ENCODE measurements around the gene SLC29A1. TPM values are rescaled to one million over a fixed set of nuclear protein-coding genes. Genes with fewer than 3 reads are reported as not detected.

The SLC29A1 gene
- total and polyA plus RNA-seq, 2 of the 8 experiments (the other 6 are each of a cell fraction or from before 2014, with no cell fraction given) = 187 to 558 TPM

DNA sequence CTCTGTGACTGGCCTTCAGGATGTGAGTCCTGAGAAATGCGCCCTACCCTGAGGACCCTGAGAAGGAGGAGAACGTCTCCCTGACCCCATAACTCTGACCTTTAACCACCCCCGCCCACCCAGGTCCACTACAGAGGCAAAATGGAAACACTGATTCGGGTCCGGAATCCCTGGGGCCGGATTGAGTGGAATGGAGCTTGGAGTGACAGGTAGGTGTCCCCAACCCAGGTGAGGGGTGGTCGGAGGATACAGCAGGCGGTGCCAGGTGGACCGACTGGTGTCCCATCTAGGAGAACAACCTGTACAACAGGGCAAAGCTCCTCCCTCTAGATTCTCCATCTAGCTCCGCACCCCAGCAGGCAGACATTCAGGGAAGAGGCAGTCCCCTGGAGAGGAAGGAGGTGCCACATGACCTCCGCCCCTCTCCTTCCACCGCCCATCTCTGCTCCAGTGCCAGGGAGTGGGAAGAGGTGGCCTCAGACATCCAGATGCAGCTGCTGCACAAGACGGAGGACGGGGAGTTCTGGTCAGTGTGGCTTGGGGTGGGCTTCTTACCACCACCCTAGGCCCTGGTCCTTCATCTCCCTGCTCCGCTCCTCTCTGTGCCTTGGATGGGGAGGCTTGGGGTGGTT, 47.1 kb upstream of the SLC29A1 start (continued):
- TF ChIP-seq, protein P1, sequence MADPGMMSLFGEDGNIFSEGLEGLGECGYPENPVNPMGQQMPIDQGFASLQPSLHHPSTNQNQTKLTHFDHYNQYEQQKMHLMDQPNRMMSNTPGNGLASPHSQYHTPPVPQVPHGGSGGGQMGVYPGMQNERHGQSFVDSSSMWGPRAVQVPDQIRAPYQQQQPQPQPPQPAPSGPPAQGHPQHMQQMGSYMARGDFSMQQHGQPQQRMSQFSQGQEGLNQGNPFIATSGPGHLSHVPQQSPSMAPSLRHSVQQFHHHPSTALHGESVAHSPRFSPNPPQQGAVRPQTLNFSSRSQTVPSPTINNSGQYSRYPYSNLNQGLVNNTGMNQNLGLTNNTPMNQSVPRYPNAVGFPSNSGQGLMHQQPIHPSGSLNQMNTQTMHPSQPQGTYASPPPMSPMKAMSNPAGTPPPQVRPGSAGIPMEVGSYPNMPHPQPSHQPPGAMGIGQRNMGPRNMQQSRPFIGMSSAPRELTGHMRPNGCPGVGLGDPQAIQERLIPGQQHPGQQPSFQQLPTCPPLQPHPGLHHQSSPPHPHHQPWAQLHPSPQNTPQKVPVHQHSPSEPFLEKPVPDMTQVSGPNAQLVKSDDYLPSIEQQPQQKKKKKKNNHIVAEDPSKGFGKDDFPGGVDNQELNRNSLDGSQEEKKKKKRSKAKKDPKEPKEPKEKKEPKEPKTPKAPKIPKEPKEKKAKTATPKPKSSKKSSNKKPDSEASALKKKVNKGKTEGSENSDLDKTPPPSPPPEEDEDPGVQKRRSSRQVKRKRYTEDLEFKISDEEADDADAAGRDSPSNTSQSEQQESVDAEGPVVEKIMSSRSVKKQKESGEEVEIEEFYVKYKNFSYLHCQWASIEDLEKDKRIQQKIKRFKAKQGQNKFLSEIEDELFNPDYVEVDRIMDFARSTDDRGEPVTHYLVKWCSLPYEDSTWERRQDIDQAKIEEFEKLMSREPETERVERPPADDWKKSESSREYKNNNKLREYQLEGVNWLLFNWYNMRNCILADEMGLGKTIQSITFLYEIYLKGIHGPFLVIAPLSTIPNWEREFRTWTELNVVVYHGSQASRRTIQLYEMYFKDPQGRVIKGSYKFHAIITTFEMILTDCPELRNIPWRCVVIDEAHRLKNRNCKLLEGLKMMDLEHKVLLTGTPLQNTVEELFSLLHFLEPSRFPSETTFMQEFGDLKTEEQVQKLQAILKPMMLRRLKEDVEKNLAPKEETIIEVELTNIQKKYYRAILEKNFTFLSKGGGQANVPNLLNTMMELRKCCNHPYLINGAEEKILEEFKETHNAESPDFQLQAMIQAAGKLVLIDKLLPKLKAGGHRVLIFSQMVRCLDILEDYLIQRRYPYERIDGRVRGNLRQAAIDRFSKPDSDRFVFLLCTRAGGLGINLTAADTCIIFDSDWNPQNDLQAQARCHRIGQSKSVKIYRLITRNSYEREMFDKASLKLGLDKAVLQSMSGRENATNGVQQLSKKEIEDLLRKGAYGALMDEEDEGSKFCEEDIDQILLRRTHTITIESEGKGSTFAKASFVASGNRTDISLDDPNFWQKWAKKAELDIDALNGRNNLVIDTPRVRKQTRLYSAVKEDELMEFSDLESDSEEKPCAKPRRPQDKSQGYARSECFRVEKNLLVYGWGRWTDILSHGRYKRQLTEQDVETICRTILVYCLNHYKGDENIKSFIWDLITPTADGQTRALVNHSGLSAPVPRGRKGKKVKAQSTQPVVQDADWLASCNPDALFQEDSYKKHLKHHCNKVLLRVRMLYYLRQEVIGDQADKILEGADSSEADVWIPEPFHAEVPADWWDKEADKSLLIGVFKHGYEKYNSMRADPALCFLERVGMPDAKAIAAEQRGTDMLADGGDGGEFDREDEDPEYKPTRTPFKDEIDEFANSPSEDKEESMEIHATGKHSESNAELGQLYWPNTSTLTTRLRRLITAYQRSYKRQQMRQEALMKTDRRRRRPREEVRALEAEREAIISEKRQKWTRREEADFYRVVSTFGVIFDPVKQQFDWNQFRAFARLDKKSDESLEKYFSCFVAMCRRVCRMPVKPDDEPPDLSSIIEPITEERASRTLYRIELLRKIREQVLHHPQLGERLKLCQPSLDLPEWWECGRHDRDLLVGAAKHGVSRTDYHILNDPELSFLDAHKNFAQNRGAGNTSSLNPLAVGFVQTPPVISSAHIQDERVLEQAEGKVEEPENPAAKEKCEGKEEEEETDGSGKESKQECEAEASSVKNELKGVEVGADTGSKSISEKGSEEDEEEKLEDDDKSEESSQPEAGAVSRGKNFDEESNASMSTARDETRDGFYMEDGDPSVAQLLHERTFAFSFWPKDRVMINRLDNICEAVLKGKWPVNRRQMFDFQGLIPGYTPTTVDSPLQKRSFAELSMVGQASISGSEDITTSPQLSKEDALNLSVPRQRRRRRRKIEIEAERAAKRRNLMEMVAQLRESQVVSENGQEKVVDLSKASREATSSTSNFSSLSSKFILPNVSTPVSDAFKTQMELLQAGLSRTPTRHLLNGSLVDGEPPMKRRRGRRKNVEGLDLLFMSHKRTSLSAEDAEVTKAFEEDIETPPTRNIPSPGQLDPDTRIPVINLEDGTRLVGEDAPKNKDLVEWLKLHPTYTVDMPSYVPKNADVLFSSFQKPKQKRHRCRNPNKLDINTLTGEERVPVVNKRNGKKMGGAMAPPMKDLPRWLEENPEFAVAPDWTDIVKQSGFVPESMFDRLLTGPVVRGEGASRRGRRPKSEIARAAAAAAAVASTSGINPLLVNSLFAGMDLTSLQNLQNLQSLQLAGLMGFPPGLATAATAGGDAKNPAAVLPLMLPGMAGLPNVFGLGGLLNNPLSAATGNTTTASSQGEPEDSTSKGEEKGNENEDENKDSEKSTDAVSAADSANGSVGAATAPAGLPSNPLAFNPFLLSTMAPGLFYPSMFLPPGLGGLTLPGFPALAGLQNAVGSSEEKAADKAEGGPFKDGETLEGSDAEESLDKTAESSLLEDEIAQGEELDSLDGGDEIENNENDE (IDR thresholded peaks at IDR 0.05; ENCODE audit: insufficient replicate concordance, low read length) = no peak
- TF ChIP-seq POU5F1 (IDR thresholded peaks at IDR 0.05; ENCODE audit: low read depth, low read length) = no peak
- no peak for TF ChIP-seq EZH2 (IDR thresholded peaks at IDR 0.05; ENCODE audit: low read depth, low read length, severe bottlenecking)
- no peak for TF ChIP-seq SIN3A (conservative IDR thresholded peaks at IDR 0.05 in 1 of 2, IDR thresholded peaks at IDR 0.05 in 1 of 2; ENCODE audit: low read depth in 1 of 2, low read length in 2 of 2)
- TF ChIP-seq, protein P2, sequence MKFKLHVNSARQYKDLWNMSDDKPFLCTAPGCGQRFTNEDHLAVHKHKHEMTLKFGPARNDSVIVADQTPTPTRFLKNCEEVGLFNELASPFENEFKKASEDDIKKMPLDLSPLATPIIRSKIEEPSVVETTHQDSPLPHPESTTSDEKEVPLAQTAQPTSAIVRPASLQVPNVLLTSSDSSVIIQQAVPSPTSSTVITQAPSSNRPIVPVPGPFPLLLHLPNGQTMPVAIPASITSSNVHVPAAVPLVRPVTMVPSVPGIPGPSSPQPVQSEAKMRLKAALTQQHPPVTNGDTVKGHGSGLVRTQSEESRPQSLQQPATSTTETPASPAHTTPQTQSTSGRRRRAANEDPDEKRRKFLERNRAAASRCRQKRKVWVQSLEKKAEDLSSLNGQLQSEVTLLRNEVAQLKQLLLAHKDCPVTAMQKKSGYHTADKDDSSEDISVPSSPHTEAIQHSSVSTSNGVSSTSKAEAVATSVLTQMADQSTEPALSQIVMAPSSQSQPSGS (IDR thresholded peaks at IDR 0.05; ENCODE audit: low read length) = no peak
- TF ChIP-seq SIRT6 (IDR thresholded peaks at IDR 0.05; ENCODE audit: low read length) = no peak
- TF ChIP-seq POLR2AphosphoS5 (IDR thresholded peaks at IDR 0.05; ENCODE audit: low read depth, low read length) = no peak
- TF ChIP-seq CEBPB (IDR thresholded peaks at IDR 0.05; ENCODE audit: low read depth, low read length) = no peak
